CD4-positive, alpha-beta T cell treated with Interferon alpha-2 for 1 hour (primary cell): ENCODE results near the gene TSPAN31.
"Not testable (repeated sequence)": the region's sequence is repeated elsewhere in the genome, so short reads cannot be mapped to it uniquely, and the experiment has no call there.

Experiments
- DNase-seq, 2 donors: peaks; one replicate each; pipeline ENCODE4 v3.0.0-alpha.2; 2020 to 2022

The TSPAN31 gene

DNA sequence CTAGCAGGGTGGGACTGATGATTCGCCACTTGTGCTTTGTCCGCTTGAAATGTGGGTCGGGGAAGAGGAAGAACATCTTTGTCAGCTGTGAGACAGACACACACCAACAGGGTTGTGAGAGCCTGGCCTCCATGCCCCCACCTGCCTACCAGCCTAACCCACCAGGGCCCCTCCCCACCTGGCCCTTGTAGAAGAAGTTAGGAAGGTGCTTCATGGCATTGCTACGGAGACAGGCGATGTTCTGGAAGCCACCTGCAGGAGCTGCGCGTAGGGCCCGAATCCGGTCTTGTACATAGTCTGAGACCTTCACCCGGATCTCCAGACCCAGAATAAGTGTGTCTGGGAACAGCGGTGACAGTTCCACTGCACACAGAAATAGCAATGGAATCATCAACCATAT lies 24.8 kb downstream of the TSPAN31 start:
- DNase-seq: no peak

DNA sequence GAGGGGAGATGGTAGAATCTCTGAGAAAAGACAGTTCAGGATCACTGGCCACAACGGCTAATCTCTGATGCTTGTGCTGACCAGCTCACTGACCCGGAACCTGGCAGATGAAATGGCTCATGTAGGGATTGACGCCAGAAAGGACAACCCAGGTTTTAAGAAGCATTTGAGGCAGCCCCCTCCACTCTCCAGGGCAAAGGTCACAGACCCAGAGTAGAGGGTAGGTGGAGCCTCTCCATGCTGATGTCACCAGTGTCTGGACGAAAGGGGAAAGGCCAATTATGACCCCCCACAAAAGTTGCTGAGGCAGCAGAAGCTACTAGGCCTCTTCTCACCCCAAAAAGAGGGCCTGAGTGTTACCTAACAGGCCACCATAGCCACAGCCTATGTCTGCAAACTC lies 25.9 kb downstream of the TSPAN31 start:
- no peak for DNase-seq

DNA sequence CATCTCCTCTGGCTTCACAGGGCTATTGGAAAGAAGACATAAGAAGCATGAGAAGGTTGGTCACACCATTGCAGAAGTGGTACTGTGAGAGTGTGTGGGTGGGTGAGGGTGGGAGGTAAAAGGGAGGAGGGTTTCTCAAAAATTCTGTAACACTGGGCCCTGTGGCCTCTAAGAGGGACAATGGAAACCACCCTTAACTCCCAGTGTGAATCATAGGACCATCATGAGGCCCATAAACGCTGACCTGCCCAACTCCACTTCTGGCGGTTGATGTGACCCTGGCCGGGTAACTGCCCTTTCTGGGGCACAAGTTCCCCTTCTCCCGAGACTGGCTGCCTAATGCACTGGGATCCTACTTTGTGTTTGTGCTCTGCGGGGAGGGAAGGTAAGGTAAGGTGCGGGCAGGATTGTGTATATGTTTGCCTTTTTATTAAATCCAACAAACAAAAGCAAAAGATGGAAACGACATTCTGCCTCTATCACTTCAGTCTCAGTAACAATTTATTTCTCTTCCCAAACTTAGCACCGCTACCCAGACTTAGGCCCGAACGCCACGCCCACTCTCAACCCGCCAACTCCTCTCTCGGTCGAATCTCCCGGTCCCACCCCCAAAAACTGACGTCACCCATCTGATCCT lies 26.5 kb downstream of the TSPAN31 start:
- peak; percentile 80 to 83 for DNase-seq

DNA sequence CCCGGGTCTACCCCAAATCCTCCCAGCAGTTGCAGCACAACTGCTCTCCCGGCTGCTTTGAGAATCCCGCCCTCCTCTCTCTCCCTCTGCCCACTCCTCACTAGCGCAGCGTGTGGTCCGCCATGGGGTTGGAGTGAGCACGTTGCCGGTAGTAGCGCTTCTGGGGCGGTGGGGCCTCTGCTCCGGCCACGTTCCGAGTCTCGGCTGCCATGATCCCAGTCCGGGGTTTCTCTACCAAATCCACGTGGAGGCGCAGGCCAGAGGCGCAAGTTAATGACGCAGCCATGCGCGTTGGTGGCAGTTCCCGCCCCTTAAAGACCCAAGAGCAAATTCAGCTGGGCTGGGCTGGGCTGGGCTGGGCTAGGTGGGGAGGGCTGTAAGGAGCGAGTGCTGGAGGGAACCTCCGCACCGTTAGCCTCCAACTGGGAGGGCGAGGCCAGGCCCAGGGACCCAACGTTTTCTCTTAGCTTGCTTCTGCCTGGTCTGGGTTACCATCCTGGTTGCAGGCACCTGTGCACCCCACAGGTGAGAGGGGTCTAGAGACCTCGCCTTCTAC lies 27.1 kb downstream of the TSPAN31 start, which contains the start of gene METTL1:
Gene METTL1 (minus strand): TSS at position 233 of the 556 bp plus-strand sequence. CDS start 22 bp downstream, at position 211.
- peak; percentile 89 to 92 for DNase-seq

DNA sequence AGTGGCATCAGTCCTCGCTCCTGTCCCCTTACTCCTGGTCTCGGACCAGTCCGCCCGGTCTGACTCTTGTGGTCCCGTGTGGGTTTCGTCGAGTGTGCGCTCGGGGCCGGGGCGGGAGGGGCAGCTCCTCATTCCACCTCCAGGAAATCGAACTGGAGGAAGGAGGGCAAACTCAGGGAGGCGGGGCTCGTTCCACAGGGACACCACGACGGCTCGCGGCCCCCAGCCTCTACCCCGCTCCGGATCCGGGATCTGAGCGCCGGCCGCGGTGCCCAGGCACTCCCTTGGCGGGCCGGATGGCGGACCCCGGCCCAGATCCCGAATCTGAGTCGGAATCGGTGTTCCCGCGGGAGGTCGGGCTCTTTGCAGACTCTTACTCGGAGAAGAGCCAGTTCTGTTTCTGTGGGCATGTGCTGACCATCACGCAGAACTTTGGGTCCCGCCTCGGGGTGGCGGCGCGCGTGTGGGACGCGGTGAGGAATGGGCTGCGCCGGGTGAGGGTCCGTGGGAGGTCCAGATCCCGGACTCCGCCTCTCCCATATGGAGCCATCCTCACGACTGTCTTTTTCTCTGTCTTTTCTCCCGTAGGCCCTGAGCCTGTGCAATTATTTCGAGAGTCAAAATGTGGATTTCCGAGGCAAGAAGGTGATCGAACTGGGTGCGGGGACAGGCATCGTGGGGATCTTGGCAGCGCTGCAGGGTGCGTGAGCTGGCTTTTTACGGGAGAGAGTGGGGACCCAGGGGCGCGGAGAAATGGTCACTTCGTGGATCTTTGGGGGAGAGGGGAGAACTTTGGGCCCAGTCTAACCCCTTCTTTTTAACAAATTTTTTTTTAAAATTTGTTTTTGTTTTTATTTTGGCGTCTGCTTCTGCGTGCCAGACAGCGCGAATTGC lies 27.8 kb downstream of the TSPAN31 start, which contains the start of gene EEF1AKMT3:
Gene EEF1AKMT3 (plus strand): TSS at position 186 of the 894 bp plus-strand sequence. CDS start 111 bp downstream, at position 297.
- peak in 1 of 2 donors; percentile 41 for DNase-seq

DNA sequence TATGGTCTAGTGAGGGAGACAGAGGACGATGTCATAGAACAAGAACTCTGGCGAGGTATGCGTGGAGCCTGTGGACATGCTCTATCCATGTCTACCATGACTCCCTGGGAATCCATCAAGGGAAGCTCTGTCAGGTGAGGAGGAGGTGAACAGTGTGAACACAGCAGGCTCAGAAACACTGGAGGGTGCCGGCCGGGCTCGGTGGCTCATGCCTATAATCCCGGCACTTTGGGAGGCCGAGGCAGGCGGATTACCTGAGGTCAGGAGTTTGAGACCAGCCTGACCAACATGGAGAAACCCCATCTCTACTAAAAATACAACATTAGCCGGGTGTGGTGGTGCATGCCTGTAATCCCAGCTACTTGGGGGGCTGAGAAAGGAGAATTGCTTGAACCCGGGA lies 29.8 kb downstream of the TSPAN31 start:
- DNase-seq: not testable (repeated sequence)

DNA sequence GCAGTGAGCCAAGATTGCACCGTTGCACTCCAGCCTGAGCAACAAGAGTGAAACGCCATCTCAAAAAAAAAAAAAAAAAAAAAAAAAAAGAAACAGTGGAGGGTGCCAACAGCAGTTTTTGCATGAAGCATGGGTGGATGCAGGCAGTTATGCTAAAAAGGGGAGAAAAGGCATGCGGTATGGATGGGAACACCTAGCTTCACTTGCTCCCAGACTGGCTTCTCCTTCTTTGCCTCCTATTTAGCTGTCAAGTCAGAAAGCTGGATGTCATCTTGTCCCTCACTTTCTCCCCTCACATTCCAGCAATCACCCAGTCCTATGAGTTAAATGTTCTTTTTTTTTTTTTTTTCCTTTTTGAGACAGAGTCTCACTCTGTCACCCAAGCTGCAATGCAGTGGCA lies 30.2 kb downstream of the TSPAN31 start:
- no peak for DNase-seq

DNA sequence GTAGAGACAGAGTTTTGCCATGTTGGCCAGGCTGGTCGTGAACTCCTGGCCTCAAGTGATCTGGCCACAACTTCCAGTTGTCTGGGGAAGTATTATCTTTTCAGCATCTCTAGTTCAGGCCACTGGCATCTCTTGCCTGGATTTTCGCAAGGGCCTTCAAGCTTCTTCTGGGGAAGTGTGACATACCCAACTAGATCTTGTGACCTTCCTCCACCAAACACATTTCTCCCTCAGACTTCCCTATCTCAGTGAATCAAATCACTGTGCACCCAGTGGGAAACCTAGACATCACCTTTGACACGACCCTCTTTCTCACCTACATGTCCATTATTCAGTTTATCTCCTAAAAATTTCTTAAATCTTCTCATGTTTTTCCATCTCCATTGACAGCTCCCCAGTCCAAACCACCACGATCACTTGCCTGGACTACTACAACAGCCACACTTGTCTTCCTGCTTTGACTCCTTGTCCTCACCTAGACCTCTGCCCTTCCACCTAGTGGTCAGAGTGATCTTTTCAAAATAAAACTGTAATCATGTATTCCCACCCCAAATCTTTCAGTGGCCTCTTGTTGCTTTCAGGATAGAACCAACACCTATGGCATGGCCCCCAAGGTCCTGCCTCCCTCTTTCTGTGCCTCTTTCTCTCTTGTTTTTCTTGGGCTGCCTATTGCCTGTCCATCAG lies 30.9 kb downstream of the TSPAN31 start:
- DNase-seq: no peak

DNA sequence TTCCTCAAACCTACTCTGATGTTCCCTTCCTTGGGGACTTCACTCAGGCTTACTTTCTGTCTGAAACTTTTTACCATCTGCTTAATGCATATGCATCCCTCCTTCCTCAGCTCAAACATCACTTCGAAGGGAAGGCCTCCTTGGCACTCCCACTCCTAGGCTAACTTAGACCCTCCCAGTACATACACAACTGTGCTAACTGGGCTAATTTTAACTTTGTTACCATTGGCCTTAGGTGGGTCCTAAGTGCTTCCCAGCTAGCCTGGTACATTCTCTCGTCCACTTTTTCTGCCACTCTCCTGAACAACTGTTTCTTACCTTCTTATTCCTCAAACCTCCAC lies 31.4 kb downstream of the TSPAN31 start:
- no peak for DNase-seq

DNA sequence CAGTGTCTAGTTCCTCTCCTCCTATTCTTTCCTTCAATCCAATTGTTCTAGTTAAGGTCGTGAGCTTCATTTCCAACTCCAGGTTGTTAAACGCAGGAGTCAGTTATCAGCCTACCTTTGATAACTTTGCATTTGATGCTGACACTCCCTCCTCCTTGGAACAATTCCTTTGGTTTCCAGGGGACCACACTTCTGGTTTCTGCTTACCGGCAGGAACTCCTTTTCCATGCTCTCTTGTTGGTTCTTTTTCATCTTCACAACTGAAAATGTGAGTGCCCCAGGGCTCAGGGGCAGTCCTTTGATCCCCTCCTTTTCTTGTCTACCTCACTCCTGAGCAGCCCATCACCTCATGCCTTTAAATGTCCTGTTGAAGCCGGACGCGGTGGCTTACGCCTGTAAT lies 32.5 kb downstream of the TSPAN31 start:
- DNase-seq: no peak

DNA sequence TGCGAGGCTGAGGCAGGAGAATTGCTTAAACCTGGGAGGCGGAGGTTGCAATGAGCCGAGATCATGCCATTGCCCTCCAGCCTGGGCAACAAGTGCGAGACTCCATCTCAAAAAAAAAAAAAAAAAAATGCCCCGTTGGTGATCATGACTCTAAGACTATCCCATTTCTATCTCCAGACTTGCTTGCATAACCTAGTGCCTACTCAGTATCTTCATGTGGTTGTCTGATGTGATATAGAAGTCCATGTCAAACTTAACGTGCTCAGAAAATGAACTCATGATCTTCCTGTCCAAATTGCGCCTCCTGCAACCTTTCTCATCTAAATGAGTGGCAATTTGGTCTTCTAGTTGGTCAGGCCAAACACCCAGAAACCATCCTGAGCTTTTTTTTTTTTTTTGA lies 33.1 kb downstream of the TSPAN31 start:
- DNase-seq: no peak

DNA sequence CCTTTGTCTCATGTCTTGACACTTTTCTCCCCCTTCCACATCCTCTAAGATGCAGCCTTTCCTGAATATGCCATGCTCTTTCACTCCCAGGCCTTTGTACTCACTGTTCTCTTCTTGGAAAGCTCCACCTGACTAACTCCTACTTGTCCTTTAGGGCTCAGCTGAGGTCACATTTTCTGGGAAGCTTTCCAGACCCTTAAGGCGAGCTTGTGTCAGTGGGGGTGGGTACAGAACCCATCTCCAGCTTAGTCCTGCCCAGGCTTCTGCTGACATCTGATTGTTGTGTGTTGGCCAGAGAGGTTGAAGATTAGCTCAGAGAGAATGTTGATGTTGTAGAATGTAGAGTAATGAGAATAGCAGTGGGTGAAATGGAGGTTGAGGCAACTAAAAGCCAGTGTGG lies 34.9 kb downstream of the TSPAN31 start:
- no peak for DNase-seq

DNA sequence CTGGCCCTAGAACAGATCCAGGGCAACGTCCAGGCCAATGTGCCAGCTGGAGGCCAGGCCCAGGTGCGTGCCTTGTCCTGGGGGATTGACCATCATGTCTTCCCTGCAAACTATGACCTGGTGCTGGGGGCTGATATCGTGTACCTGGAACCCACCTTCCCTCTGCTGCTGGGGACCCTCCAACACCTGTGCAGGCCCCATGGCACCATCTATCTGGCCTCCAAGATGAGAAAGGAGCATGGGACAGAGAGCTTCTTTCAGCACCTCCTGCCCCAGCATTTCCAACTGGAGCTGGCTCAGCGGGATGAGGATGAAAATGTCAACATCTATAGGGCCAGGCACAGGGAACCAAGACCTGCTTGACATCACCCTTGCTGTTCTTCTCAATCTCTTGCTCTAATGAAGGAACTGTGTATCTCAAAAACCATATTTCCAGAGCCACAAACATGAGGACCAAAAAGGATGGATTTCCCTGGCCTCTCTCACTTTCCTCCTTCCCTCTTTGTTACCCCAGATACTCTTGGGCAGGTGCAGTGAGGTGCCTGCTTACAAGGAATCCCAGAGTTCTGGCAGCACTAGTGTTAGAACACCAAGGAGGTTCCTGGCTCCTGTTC lies 35.6 kb downstream of the TSPAN31 start:
- DNase-seq: no peak

DNA sequence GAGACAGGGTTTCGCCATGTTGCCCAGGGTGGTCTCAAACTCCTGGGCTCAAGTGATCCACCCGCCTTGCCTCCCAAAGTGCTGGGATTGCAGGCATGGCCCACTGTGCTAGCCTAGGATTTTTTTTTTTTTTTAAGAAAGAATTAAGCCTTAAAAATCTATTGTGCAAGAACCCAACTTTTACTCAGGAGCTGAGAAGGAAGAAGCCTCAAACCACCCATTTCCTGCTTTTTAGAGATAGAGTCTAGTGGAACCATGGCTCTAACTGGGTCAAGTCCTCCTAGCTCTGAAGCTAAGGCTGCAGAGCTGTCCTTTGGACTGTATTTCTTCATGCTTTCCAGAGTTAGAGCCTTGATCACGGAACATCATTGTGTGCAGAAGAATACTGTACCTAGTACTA lies 36.4 kb downstream of the TSPAN31 start:
- DNase-seq: peak in 1 of 2 donors; percentile 31

DNA sequence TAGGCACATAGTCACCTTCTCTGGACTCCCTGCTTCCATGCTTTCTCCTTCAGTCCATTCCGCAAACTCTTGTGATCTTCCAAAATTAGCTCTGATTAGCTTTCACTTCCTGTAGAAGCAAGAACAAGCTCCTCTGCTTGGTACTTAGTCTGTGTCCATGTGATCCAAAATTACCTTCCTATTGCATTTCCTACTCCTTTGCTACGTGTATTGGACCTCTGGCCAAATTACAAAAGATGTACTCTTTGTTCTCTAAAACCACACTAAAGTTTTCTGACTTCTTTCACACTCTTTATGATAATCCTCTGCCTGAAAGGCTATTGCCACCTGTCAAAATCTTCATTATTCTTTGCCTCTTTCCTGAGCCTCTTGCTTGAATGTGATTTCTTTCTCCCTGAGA lies 37.0 kb downstream of the TSPAN31 start:
- no peak for DNase-seq

DNA sequence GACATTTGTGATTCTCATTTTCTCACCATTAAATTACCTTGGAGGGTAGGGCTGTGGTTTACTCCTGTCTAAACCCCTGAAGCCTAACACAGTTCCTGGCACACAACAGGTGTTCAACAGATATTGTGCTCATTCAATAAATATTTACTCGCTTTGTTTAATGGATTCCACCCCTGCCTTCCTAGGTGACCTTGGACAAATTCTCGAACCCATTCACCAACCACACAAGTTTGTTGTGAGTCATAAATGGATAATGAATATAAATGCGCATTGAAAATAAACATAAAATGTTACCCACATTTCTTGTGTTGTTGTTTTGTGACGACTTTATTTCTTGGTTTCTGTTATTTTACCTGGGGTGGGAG lies 37.4 kb downstream of the TSPAN31 start:
- no peak for DNase-seq

DNA sequence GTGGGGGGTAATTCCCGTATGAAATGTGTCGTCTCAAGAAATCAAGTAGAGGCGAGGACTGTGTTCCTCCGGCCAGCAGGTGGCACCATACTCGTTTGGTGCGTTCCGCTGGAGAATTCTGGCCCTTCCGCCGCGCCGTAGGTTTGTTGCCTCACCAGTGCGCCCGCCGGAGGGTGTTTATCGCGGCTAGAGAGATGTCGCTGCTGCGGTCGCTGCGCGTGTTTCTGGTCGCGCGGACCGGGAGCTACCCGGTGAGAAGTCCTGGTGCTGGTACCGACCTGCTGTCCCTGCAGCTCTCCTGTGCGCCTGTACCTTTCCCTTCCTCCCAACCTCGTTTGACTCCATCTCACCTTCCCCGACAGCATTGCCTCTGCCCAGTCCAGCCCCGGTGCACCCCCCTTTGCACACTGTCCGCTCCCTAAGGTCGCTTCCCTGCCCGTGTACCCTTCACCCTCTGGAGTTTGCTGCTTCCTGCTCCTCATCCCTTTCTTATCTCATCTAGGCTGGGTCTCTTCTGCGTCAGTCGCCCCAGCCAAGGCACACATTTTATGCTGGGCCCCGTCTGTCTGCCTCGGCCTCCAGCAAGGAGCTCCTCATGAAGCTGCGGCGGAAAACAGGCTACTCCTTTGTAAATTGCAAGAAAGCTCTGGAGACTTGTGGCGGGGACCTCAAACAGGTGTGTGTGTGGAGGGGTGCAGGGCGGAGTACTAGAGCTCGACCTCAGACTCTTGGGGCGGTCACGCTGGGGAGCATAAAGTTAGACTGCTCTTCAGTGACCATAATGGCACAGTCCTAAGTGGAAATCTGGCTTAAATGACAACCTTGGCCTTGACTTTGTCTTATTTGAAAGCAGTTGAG lies 38.0 kb downstream of the TSPAN31 start, which contains the start of gene TSFM:
Gene TSFM (plus strand): TSS at position 180 of the 858 bp plus-strand sequence. CDS start 15 bp downstream, at position 195.
- DNase-seq: peak; percentile 93 to 97

DNA sequence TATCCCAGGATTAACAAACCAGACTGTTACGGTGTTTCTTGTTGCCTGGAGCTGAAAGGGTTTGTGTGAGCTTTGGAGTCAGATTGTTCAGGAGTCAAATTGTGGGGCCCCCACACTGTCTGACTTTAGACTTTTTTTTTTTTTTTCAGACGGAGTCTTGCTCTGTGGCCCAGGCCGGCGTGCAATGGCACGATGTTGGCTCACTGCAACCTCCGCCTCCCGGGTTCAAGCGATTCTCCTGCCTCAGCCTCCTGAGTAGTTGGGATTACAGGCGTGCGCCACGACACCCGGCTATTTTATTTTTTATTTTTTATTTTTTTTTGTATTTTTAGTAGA lies 38.6 kb downstream of the TSPAN31 start:
- DNase-seq: no peak

DNA sequence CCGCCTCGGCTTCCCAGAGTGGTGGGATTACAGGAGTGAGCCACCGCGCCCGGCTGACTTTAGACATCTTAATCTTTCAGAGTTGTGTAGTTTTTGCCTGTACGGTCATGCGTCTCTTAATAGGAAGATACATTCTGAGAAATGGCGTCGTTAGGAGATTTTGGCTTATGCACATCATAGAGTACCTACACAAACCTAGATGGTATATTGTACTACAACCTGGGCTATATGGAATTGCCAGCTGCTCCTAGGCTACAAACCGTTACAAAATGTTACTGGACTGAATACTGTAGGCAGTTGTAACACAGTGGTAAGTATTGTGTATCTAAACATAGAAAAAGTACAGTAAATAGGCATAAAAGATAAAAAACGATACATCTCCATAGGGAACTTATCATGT lies 39.0 kb downstream of the TSPAN31 start:
- no peak for DNase-seq

DNA sequence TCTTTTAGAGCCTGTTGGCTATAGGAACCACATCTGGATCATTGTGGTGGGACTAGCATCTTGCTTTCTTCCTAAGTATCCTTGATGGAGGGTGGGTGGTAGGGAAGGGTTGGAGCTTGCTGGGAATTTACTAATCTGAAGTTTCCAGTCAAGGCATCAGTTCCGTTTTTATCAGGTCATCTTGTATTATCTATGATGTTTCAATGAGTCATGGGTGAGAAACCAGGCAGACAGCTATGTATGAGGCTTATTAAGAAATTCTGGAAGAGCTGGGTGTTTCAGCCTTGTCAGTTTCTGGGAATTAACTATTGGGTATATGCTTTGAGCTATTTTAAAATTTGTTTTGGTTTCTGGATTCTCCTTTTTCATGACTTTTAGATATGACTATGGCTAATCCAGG lies 49.1 kb downstream of the TSPAN31 start:
- DNase-seq: no peak

DNA sequence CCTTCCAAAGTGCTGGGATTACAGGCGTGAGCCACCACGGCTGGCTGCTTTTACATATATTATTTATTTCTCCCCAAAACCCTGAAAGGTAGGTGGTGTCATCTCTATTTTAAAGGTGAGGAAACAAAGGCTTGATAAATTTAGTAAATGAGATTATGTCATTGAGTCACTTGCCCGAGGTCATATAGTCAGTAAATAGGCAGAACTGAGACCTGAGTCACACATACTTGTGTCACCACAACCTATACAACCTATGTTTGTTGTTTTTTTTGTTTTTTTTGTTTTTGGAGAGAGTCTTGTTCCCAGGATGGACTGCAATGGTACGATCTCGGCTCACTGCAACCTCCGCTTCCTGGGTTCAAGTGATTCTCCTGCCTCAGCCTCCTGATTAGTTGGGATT lies 50.5 kb downstream of the TSPAN31 start:
- DNase-seq: no peak

DNA sequence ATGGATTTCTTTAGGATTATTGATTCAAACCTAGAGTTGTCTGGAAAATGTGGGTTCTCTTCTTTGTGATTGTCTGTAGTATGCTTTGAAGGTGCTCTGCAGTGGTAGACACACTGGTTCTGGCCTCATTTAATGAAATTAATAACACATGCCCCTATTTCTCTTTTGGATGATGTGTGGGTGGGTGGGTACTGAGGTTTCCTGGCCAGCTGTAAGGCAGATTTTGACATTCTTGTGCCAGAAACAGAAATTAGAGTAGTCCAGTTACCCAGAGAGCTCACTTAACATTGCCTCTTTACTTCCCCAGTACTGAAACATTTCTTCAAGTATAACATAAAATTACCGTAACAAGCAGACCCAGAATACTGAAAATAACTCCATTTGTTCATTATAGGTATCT lies 52.2 kb downstream of the TSPAN31 start:
- DNase-seq: no peak
